ENCODE data around the gene RTCB. TPM values are rescaled to one million over a fixed set of nuclear protein-coding genes. Genes with fewer than 3 reads are reported as not detected.

The RTCB gene
- total RNA-seq, 1 donor from 2014 or later: 93.1 TPM

GRCh38 chr22:32410459-32410858, 1.6 kb downstream of the RTCB start:
- Histone ChIP-seq H3K4me2 (ENCODE audit: low read length) (peak overlapping the region; percentile 96), H3K27ac (ENCODE audit: low read depth, low read length) (no peak overlapping the region)
- no peaks in the 10 kb centered on the region for H3K9me3 Mint-ChIP-seq (ENCODE audit: unreplicated experiment)

DNA sequence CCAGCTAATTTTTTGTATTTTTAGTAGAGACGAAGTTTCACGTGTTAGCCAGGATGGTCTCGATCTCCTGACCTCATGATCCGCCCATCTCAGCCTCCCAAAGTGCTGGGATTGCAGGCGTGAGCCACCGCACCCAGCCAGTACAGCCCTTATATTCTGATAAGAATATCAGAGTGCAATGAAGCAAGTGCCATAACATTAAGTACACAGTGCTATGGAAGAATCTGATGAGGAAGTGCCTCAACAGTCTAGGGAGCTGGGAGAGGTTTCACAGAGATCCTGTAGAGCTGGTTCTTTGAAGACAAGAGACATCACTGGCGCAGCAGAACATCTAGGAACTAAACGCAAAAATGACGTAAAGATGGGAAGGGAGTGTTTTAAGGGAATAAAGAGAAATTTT, 2.1 kb downstream of the RTCB start:
- Mint-ChIP-seq H3K4me1 (ENCODE audit: low read depth, unreplicated experiment) (peaks cover 11% of the 10 kb centered on the region), H3K36me3 (ENCODE audit: low read depth, unreplicated experiment) (peaks cover 8% of the 10 kb centered on the region), H3K27ac (ENCODE audit: unreplicated experiment) (no peak overlapping the region), H3K27me3 (ENCODE audit: low read depth, unreplicated experiment) (no peaks in the 10 kb centered on the region), H3K4me3 (ENCODE audit: unreplicated experiment) (peak overlapping the region; percentile 98), H3K9me3 (ENCODE audit: unreplicated experiment) (no peaks in the 10 kb centered on the region)
- H3K36me3 ChIP-seq (ENCODE audit: insufficient read depth, low read length): peaks cover 34% of the 10 kb centered on the region
- no peaks in the 10 kb centered on the region for H3K27me3 ChIP-seq (ENCODE audit: insufficient read depth, low read length)
- no peak overlapping the region for H3K9ac ChIP-seq (ENCODE audit: low read length)
- peaks cover 51% of the 10 kb centered on the region for H3K79me2 ChIP-seq (ENCODE audit: insufficient read depth, low read length)
- no peak overlapping the region for H2AFZ ChIP-seq (ENCODE audit: low read depth, low read length)
- no peak for DNase-seq (ENCODE audit: low read depth)
- no peaks in the 10 kb centered on the region for H3K9me3 ChIP-seq (ENCODE audit: insufficient read depth, low read depth, low read length)
- TF ChIP-seq EZH2 (IDR thresholded peaks at IDR 0.05; ENCODE audit: insufficient read depth, low read length) (no peak), CTCF (IDR thresholded peaks at IDR 0.05; ENCODE audit: insufficient read depth, low read depth, low read length) (no peak)
- FAIRE-seq: no peak
- H3K4me3 ChIP-seq (ENCODE audit: insufficient read depth, low read depth, low read length): no peak overlapping the region
- H3K27ac ChIP-seq (ENCODE audit: low read depth, low read length): no peak overlapping the region
- H4K20me1 ChIP-seq (ENCODE audit: insufficient read depth, low read length): peaks cover 44% of the 10 kb centered on the region
- peak overlapping the region; percentile 96 for H3K4me2 ChIP-seq (ENCODE audit: low read length)
- peaks cover 11% of the 10 kb centered on the region for H3K4me1 ChIP-seq (ENCODE audit: insufficient read depth, low read length)

More at GRCh38 chr22:32410459-32410858, 1.6 kb downstream of the RTCB start:
- H3K9me3 ChIP-seq (ENCODE audit: insufficient read depth, low read depth, low read length): no peaks in the 10 kb centered on the region
- DNase-seq (ENCODE audit: low read depth) (no peak), FAIRE-seq (no peak)
- Mint-ChIP-seq H3K27ac (ENCODE audit: unreplicated experiment) (peak overlapping the region; percentile 64), H3K4me3 (ENCODE audit: unreplicated experiment) (peak overlapping the region; percentile 98), H3K4me1 (ENCODE audit: low read depth, unreplicated experiment) (peaks cover 11% of the 10 kb centered on the region), H3K36me3 (ENCODE audit: low read depth, unreplicated experiment) (peaks cover 8% of the 10 kb centered on the region), H3K27me3 (ENCODE audit: low read depth, unreplicated experiment) (no peaks in the 10 kb centered on the region)
- no peak overlapping the region for H2AFZ ChIP-seq (ENCODE audit: low read depth, low read length)
- no peak for TF ChIP-seq EZH2 (IDR thresholded peaks at IDR 0.05; ENCODE audit: insufficient read depth, low read length)
- TF ChIP-seq CTCF (IDR thresholded peaks at IDR 0.05; ENCODE audit: insufficient read depth, low read depth, low read length): no peak
- peak overlapping the region; percentile 96 for H3K9ac ChIP-seq (ENCODE audit: low read length)
- peaks cover 44% of the 10 kb centered on the region for H4K20me1 ChIP-seq (ENCODE audit: insufficient read depth, low read length)
- H3K4me1 ChIP-seq (ENCODE audit: insufficient read depth, low read length): peaks cover 11% of the 10 kb centered on the region
- peaks cover 29% of the 10 kb centered on the region for H3K36me3 ChIP-seq (ENCODE audit: insufficient read depth, low read length)
- H3K27me3 ChIP-seq (ENCODE audit: insufficient read depth, low read length): no peaks in the 10 kb centered on the region
- H3K79me2 ChIP-seq (ENCODE audit: insufficient read depth, low read length): peaks cover 51% of the 10 kb centered on the region
- peak overlapping the region; percentile 89 for H3K4me3 ChIP-seq (ENCODE audit: insufficient read depth, low read depth, low read length)

DNA sequence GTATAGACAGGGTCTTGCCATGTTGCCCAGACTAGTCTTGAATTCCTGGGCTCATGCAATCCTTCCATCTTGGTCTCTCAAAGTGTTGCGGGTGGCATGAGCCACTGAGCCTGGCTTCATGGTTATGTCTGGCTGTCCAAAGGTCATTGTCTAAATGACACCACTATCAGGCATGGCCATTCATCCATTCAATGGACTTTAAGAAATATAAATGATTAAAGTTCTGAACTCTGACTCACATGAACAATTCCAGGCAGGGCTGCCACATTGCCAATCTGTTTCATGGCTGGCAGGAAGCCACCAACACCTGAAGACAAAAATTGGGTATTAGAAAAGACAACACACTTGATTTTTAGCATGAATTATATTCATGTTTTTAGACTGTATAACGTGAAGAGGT, 4.1 kb downstream of the RTCB start:
- Mint-ChIP-seq H3K9me3 (ENCODE audit: unreplicated experiment) (no peaks in the 10 kb centered on the region), H3K27me3 (ENCODE audit: low read depth, unreplicated experiment) (no peaks in the 10 kb centered on the region), H3K4me1 (ENCODE audit: low read depth, unreplicated experiment) (peaks cover 11% of the 10 kb centered on the region), H3K4me3 (ENCODE audit: unreplicated experiment) (no peak overlapping the region), H3K36me3 (ENCODE audit: low read depth, unreplicated experiment) (peaks cover 8% of the 10 kb centered on the region), H3K27ac (ENCODE audit: unreplicated experiment) (no peak overlapping the region)
- TF ChIP-seq CTCF (IDR thresholded peaks at IDR 0.05; ENCODE audit: insufficient read depth, low read depth, low read length): no peak
- TF ChIP-seq EZH2 (IDR thresholded peaks at IDR 0.05; ENCODE audit: insufficient read depth, low read length): no peak
- Histone ChIP-seq H3K79me2 (ENCODE audit: insufficient read depth, low read length) (peaks cover 51% of the 10 kb centered on the region), H3K36me3 (ENCODE audit: insufficient read depth, low read length) (peaks cover 43% of the 10 kb centered on the region), H3K9me3 (ENCODE audit: insufficient read depth, low read depth, low read length) (no peaks in the 10 kb centered on the region), H4K20me1 (ENCODE audit: insufficient read depth, low read length) (peaks cover 47% of the 10 kb centered on the region), H2AFZ (ENCODE audit: low read depth, low read length) (no peak overlapping the region), H3K9ac (ENCODE audit: low read length) (no peak overlapping the region), H3K4me2 (ENCODE audit: low read length) (no peak overlapping the region), H3K4me1 (ENCODE audit: insufficient read depth, low read length) (peaks cover 11% of the 10 kb centered on the region), H3K27me3 (ENCODE audit: insufficient read depth, low read length) (no peaks in the 10 kb centered on the region), H3K27ac (ENCODE audit: low read depth, low read length) (no peak overlapping the region), H3K4me3 (ENCODE audit: insufficient read depth, low read depth, low read length) (no peak overlapping the region)
- no peak for FAIRE-seq
- DNase-seq (ENCODE audit: low read depth): no peak

All from astrocyte (in vitro differentiated cells and primary cell).